Caki2 (cell line): Measurements from ENCODE around the gene CCN5. TPM values are rescaled to one million over a fixed set of nuclear protein-coding genes. Genes with fewer than 3 reads are reported as not detected.
"Not testable (repeated sequence)": the region's sequence is repeated elsewhere in the genome, so short reads cannot be mapped to it uniquely, and the experiment has no call there.

Experiments
- DNase-seq: peaks from one replicate; pipeline ENCODE4 v3.0.0-alpha.2; 2015; ENCODE audit warnings: low read depth
- in situ Hi-C: cut with HindIII; loops from 2 replicates; pipeline ENCODE4 v1.10.0; 2016; ENCODE audit warnings: low sequenced_read_pairs, low pct_unique_long_range_greater_than_20kb, mixed read lengths
- total RNA-seq: library from RNA; depleted of rRNA; stranded (reverse); fragments of >200 nt; shearing (Covaris generic); gene quantifications from 2 replicates; pipeline ENCODE4 v1.2.3, GENCODE V29; 2014; ENCODE audit warnings: low replicate concordance; rRNA removed

CCN5 gene
- 39.7 and 55.7 TPM in 2 replicates for total RNA-seq

GRCh38 chr20:44714701-44715498 is at the start of gene CCN5:
TSS of gene CCN5 (plus strand) at chr20:44715369. CDS start at chr20:44715391, 22 bp downstream.
- DNase-seq, result peak; percentile 92
- in situ Hi-C loops, result no loop called here

GRCh38 chr20:44666066-44666465 is 49.1 kb upstream of the CCN5 start:
- in situ Hi-C loops, result no loop called here

GRCh38 chr20:44670851-44671250 is 44.3 kb upstream of the CCN5 start:
- in situ Hi-C loops, DNase-seq: not testable (repeated sequence)

More at GRCh38 chr20:44666066-44666465, 49.1 kb upstream of the CCN5 start:
- no peak for DNase-seq

GRCh38 chr20:44671541-44671940 is 43.6 kb upstream of the CCN5 start:
- DNase-seq, in situ Hi-C loops: not testable (repeated sequence)

GRCh38 chr20:44672318-44672902 is 42.8 kb upstream of the CCN5 start:
- in situ Hi-C loops, DNase-seq: not testable (repeated sequence)

GRCh38 chr20:44678242-44678641 is 36.9 kb upstream of the CCN5 start:
- DNase-seq, result no peak

GRCh38 chr20:44678990-44679611 is 36.1 kb upstream of the CCN5 start:
- DNase-seq, result no peak
- in situ Hi-C loops, result no loop called here

More at GRCh38 chr20:44678242-44678641, 36.9 kb upstream of the CCN5 start:
- in situ Hi-C loops, result no loop called here

- in situ Hi-C loops, result no loop called here
- DNase-seq, result no peak
Observed at GRCh38 chr20:44681796-44682566, 33.2 kb upstream of the CCN5 start.

- no peak for DNase-seq
- in situ Hi-C loops, result no loop called here
Observed at GRCh38 chr20:44683263-44684046, 31.7 kb upstream of the CCN5 start.

GRCh38 chr20:44684047-44684967 is 30.9 kb upstream of the CCN5 start:
- in situ Hi-C loops, result no loop called here

GRCh38 chr20:44686934-44687333 is 28.2 kb upstream of the CCN5 start:
- DNase-seq, result no peak

More at GRCh38 chr20:44684047-44684967, 30.9 kb upstream of the CCN5 start:
- DNase-seq, result no peak

GRCh38 chr20:44688053-44688625 is 27.0 kb upstream of the CCN5 start:
- no peak for DNase-seq
- in situ Hi-C loops, result no loop called here

More at GRCh38 chr20:44686934-44687333, 28.2 kb upstream of the CCN5 start:
- in situ Hi-C loops, result no loop called here

GRCh38 chr20:44689809-44690208 is 25.4 kb upstream of the CCN5 start:
- no peak for DNase-seq
- in situ Hi-C loops, result no loop called here

- no peak for DNase-seq
- in situ Hi-C loops, result no loop called here
Observed at GRCh38 chr20:44690781-44691423, 24.3 kb upstream of the CCN5 start.

GRCh38 chr20:44691424-44692423 is 23.4 kb upstream of the CCN5 start:
- no peak for DNase-seq
- in situ Hi-C loops, result no loop called here
